Esophagus squamous epithelium (tissue), 4 donors: Measurements from ENCODE around the gene KIAA2012.

Source experiments
- POLR2A ChIP-seq, 4 donors: fragments of 450-650 bp; IDR thresholded peaks; one replicate each; pipeline ENCODE4 v1.6.1; 2017; ENCODE audit warnings: antibody characterized with exemption in 4 of 4, mild to moderate bottlenecking in 4 of 4, moderate library complexity in 3 of 4
- TF ChIP-seq, protein P1 (sequence below), 6 experiments: fragments of 450-650 bp in 4 of 6; fragments of 200-600 bp in 2 of 6; sonication (generic) in 2 of 6; IDR thresholded peaks; one replicate each; pipeline ENCODE4 v1.5.1; 2016 to 2019; ENCODE audit warnings: antibody characterized with exemption in 6 of 6, mild to moderate bottlenecking in 4 of 6, moderate library complexity in 4 of 6

DNA sequence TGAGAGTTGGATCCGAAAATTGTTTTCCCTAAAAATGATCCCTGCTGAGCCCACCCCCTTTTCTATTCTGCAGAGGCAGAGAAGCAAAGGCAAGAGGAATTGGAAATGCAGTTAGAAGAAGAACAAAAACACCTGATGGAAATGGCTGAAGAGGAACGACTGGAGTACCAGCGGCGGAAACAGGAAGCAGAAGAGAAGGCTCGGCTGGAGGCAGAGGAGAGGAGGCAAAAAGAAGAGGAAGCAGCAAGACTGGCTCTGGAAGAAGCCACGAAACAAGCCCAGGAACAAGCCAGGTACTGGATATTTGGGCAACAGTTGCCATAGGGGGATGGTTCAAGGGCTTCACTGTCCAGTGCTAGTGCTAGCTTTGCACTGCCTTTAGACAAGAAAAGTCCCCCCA is 123.7 kb downstream of the KIAA2012 start:
- TF ChIP-seq, protein P1, sequence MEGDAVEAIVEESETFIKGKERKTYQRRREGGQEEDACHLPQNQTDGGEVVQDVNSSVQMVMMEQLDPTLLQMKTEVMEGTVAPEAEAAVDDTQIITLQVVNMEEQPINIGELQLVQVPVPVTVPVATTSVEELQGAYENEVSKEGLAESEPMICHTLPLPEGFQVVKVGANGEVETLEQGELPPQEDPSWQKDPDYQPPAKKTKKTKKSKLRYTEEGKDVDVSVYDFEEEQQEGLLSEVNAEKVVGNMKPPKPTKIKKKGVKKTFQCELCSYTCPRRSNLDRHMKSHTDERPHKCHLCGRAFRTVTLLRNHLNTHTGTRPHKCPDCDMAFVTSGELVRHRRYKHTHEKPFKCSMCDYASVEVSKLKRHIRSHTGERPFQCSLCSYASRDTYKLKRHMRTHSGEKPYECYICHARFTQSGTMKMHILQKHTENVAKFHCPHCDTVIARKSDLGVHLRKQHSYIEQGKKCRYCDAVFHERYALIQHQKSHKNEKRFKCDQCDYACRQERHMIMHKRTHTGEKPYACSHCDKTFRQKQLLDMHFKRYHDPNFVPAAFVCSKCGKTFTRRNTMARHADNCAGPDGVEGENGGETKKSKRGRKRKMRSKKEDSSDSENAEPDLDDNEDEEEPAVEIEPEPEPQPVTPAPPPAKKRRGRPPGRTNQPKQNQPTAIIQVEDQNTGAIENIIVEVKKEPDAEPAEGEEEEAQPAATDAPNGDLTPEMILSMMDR (IDR thresholded peaks at IDR 0.05), result no peak
- TF ChIP-seq POLR2A (IDR thresholded peaks at IDR 0.05), result no peak
